PC-9 (cell line): ENCODE data around the gene MYOF. TPM values are rescaled to one million over a fixed set of nuclear protein-coding genes. Genes with fewer than 3 reads are reported as not detected.

Source experiments
- BruUV-seq: library from RNA; stranded (reverse); fragments of 400-500 nt; replicated peaks from 2 replicates; lab custom pipeline; 2021; lab: Mats Ljungman, UMichigan
- CTCF ChIA-PET: fragments of 300-600 bp; sonication (Branson Sonifier 250); formaldehyde crosslinking; loops from one replicate; lab custom pipeline; 2022; ENCODE audit warnings: antibody characterized with exemption; lab: Charles Lee
- POLR2A ChIA-PET: fragments of 300-600 bp; sonication (Branson Sonifier 250); formaldehyde crosslinking; loops from one replicate; lab custom pipeline; 2022; ENCODE audit warnings: antibody characterized with exemption; ENCODE audit not compliant: unreplicated experiment; lab: Charles Lee
- DNase-seq, 2 experiments: peaks; one replicate each; pipeline versions ENCODE4 v3.0.0 to v3.0.0-alpha.2; 2015 to 2022; ENCODE audit warnings: mixed read lengths in 1 of 2
- H2AFZ ChIP-seq: fragments of 200-600 bp; sonication (generic); 2 replicates; pipeline ENCODE4 v1.8.1; 2017; ENCODE audit warnings: antibody characterized with exemption
- H3F3A ChIP-seq: fragments of 200-600 bp; sonication (generic); 2 replicates; pipeline ENCODE4 v1.8.1; 2017; ENCODE audit warnings: antibody characterized with exemption, mild to moderate bottlenecking, low read depth; ENCODE audit not compliant: insufficient read depth
- H3K27ac ChIP-seq: fragments of 200-600 bp; sonication (generic); 2 replicates; pipeline ENCODE4 v1.6.1; 2016; ENCODE audit warnings: mixed run types
- H3K27me3 ChIP-seq: fragments of 200-600 bp; sonication (generic); 2 replicates; pipeline ENCODE4 v1.6.1; 2016; ENCODE audit warnings: low read depth, mixed run types; ENCODE audit not compliant: insufficient read depth
- H3K36me3 ChIP-seq: fragments of 200-600 bp; sonication (generic); 2 replicates; pipeline ENCODE4 v1.6.1; 2016; ENCODE audit warnings: low read depth, mixed run types
- H3K4me1 ChIP-seq: fragments of 200-600 bp; sonication (generic); replicated peaks from 2 replicates; pipeline ENCODE4 v1.6.1; 2016; ENCODE audit warnings: mixed run types; ENCODE audit not compliant: insufficient read depth
- H3K4me2 ChIP-seq: fragments of 200-600 bp; sonication (generic); 2 replicates; pipeline ENCODE4 v1.6.1; 2017; ENCODE audit warnings: mixed run types
- H3K4me3 ChIP-seq: fragments of 200-600 bp; sonication (generic); 2 replicates; pipeline ENCODE4 v1.6.1; 2016; ENCODE audit warnings: mixed run types
- H3K79me2 ChIP-seq: fragments of 200-600 bp; sonication (generic); 2 replicates; pipeline ENCODE4 v1.6.1; 2017; ENCODE audit warnings: low read depth, mixed run types
- H3K9me2 ChIP-seq: fragments of 200-600 bp; sonication (generic); 2 replicates; pipeline ENCODE4 v1.8.1; 2017; ENCODE audit warnings: mild to moderate bottlenecking; ENCODE audit not compliant: insufficient read depth
- H3K9me3 ChIP-seq: fragments of 200-600 bp; sonication (generic); 2 replicates; pipeline ENCODE4 v1.8.1; 2016; ENCODE audit warnings: low read depth; ENCODE audit not compliant: insufficient read depth
- H4K20me1 ChIP-seq: fragments of 200-600 bp; sonication (generic); 2 replicates; pipeline ENCODE4 v1.8.1; 2017; ENCODE audit not compliant: insufficient read depth
- EZH2 ChIP-seq: fragments of 200-600 bp; sonication (generic); IDR thresholded peaks from 2 replicates; pipeline ENCODE4 v1.8.0; 2017; ENCODE audit warnings: antibody characterized with exemption, low read depth
- intact Hi-C: fragments of 100-400 bp; cut with micrococcal nuclease; formaldehyde crosslinking; loops from one replicate; pipeline ENCODE4 v1.10.0; 2022; ENCODE audit not compliant: unreplicated experiment
- total RNA-seq: library from RNA; stranded (reverse); gene quantifications from 2 replicates; pipeline ENCODE4 v1.2.3, GENCODE V29; 2021
- TF ChIP-seq, protein P1 (sequence below): fragments of 200-600 bp; sonication (generic); conservative IDR thresholded peaks from 2 replicates; pipeline ENCODE4 v1.6.1; 2017; ENCODE audit warnings: mixed run types, antibody characterized with exemption, mild to moderate bottlenecking, moderate library complexity

MYOF gene
- total RNA-seq, 1 experiment from 2014 or later, result 274 TPM

DNA sequence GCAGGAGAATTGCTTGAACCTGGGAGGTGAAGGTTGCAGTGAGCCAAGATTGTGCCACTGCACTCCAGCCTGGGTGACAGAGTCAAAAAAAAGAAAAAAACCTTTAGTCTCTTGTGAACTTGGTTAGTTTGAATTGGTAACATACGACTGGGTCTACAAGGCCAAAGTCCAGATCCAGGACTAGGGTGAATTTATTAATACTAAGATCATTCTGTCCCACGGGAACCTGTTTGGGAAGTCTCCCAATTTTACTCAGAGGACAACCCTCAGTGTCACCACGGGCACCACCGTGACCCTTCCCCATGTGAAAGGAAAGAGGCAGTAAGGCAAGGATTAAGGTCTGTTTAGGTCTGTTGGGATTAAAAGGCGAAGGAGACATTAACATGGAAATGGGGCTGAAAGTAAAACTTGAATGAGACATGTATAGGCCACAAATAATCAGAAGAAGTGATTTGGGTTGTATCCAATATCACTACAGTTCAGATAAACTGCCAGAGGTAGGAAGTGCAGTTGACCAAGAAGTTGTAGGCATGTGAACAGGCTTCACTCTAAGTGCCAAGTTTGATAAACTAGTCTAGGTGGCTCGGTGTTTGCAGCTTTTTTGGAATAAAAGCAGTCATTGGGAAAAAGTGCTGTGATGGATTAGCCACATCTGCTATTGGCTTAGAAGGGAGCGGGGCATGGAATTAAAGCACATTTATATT lies 30.7 kb downstream of the MYOF start:
- H3K9me2 ChIP-seq, result no peaks in the 10 kb centered on the region

GRCh38 chr10:93447970-93448369 lies 34.2 kb downstream of the MYOF start:
- Histone ChIP-seq H4K20me1 (no peaks in the 10 kb centered on the region), H3F3A (peaks cover 33% of the 10 kb centered on the region; the same call in 1 of the 2 replicates), H3K36me3 (no peaks in the 10 kb centered on the region), H3K9me3 (no peaks in the 10 kb centered on the region), H3K79me2 (peaks cover 17% of the 10 kb centered on the region), H3K4me2 (no peak overlapping the region), H3K4me3 (no peak overlapping the region), H3K27me3 (no peaks in the 10 kb centered on the region), H3K27ac (peak overlapping the region; percentile 23; the same call in 1 of the 2 replicates), H3K4me1 (peaks cover 30% of the 10 kb centered on the region), H3K9me2 (no peaks in the 10 kb centered on the region), H2AFZ (no peak overlapping the region)
- intact Hi-C loops, result no loop called here
- POLR2A ChIA-PET, result no interaction called here
- BruUV-seq, result no TSS peak
- DNase-seq, result no peak
- no peak for TF ChIP-seq EZH2
- TF ChIP-seq, protein P1, sequence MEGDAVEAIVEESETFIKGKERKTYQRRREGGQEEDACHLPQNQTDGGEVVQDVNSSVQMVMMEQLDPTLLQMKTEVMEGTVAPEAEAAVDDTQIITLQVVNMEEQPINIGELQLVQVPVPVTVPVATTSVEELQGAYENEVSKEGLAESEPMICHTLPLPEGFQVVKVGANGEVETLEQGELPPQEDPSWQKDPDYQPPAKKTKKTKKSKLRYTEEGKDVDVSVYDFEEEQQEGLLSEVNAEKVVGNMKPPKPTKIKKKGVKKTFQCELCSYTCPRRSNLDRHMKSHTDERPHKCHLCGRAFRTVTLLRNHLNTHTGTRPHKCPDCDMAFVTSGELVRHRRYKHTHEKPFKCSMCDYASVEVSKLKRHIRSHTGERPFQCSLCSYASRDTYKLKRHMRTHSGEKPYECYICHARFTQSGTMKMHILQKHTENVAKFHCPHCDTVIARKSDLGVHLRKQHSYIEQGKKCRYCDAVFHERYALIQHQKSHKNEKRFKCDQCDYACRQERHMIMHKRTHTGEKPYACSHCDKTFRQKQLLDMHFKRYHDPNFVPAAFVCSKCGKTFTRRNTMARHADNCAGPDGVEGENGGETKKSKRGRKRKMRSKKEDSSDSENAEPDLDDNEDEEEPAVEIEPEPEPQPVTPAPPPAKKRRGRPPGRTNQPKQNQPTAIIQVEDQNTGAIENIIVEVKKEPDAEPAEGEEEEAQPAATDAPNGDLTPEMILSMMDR, result no peak
- CTCF ChIA-PET, result no interaction called here

More for the DNA sequence above, 30.7 kb downstream of the MYOF start:
- peaks cover 9% of the 10 kb centered on the region for H3K4me1 ChIP-seq
- no peak overlapping the region for H2AFZ ChIP-seq
- no peaks in the 10 kb centered on the region for H3K27me3 ChIP-seq
- ChIA-PET CTCF (no interaction called here), POLR2A (no interaction called here)
- H3K79me2 ChIP-seq, result 0 out of 2 replicates have a peak, but pooled peaks cover under 1% of the 10 kb centered on the region
- no peak overlapping the region for H3K4me2 ChIP-seq
- no peaks in the 10 kb centered on the region for H3K9me3 ChIP-seq
- BruUV-seq, result no TSS peak
- peaks cover 21% of the 10 kb centered on the region; the same call in 1 of the 2 replicates for H3F3A ChIP-seq
- intact Hi-C loops, result no loop called here
- no peak for TF ChIP-seq EZH2
- TF ChIP-seq, protein P1, result no peak
- H3K27ac ChIP-seq, result no peak overlapping the region
- H4K20me1 ChIP-seq, result no peaks in the 10 kb centered on the region
- DNase-seq, result no peak
- no peaks in the 10 kb centered on the region for H3K36me3 ChIP-seq
- H3K4me3 ChIP-seq, result no peak overlapping the region

DNA sequence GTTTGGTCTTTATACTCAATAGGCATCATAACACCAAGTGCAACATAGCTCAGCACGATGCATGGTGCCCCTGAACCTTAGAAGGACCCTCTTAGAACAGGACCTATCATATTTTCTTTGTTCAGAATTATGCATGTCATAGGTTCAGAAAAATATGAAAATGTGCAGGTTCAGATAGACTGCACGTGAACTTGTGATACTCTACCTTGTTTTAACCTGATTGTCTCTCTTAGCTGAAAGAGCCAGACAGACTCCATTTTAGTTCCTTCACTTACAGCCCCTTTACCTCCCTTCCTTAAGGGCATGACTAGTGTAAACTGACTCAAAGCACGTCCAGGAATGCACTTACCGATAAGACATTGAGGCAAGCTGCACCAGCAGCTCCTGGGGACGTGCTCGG lies 35.1 kb downstream of the MYOF start:
- Histone ChIP-seq H3K36me3 (no peaks in the 10 kb centered on the region), H3K4me2 (no peak overlapping the region), H3K27me3 (no peaks in the 10 kb centered on the region), H2AFZ (no peak overlapping the region), H4K20me1 (no peaks in the 10 kb centered on the region), H3K9me3 (no peaks in the 10 kb centered on the region), H3K4me1 (peaks cover 38% of the 10 kb centered on the region), H3K27ac (peak overlapping the region; percentile 63), H3K9me2 (no peaks in the 10 kb centered on the region), H3K4me3 (no peak overlapping the region), H3F3A (peaks cover 42% of the 10 kb centered on the region; the same call in 1 of the 2 replicates), H3K79me2 (peaks cover 19% of the 10 kb centered on the region)
- ChIA-PET POLR2A (no interaction called here), CTCF (no interaction called here)
- DNase-seq, result no peak
- intact Hi-C loops, result no loop called here
- BruUV-seq, result no TSS peak
- TF ChIP-seq, protein P1, result no peak
- no peak for TF ChIP-seq EZH2
